Panc1 (cell line): ENCODE results near the gene LYST.

Experiments used
- POLR2AphosphoS5 ChIP-seq: IDR thresholded peaks from 2 replicates; pipeline ENCODE4 v1.6.1; 2012; ENCODE audit warnings: mild to moderate bottlenecking, low read depth, low read length, moderate library complexity
- SIN3A ChIP-seq: IDR thresholded peaks from 2 replicates; pipeline ENCODE4 v1.6.1; 2012; ENCODE audit warnings: low read depth, mild to moderate bottlenecking, low read length, moderate library complexity, borderline replicate concordance; ENCODE audit not compliant: insufficient read depth
- TCF7L2 ChIP-seq: IDR thresholded peaks from 2 replicates; pipeline ENCODE4 v1.6.1; 2011; ENCODE audit warnings: mild to moderate bottlenecking, low read depth, low read length, inconsistent platforms
- TF ChIP-seq, protein P1 (sequence below): fragments of 450-650 bp; IDR thresholded peaks from 2 replicates; pipeline ENCODE4 v1.5.1; 2017; ENCODE audit warnings: mild to moderate bottlenecking
- TF ChIP-seq, protein P2 (sequence below), 2 experiments: IDR thresholded peaks; 2 replicates each; pipeline ENCODE4 v1.6.1; 2011 to 2012; ENCODE audit warnings: low read depth in 2 of 2, control low read depth in 1 of 2, low read length in 1 of 2, mild to moderate bottlenecking in 1 of 2, moderate library complexity in 1 of 2; ENCODE audit not compliant: insufficient read depth in 1 of 2

DNA sequence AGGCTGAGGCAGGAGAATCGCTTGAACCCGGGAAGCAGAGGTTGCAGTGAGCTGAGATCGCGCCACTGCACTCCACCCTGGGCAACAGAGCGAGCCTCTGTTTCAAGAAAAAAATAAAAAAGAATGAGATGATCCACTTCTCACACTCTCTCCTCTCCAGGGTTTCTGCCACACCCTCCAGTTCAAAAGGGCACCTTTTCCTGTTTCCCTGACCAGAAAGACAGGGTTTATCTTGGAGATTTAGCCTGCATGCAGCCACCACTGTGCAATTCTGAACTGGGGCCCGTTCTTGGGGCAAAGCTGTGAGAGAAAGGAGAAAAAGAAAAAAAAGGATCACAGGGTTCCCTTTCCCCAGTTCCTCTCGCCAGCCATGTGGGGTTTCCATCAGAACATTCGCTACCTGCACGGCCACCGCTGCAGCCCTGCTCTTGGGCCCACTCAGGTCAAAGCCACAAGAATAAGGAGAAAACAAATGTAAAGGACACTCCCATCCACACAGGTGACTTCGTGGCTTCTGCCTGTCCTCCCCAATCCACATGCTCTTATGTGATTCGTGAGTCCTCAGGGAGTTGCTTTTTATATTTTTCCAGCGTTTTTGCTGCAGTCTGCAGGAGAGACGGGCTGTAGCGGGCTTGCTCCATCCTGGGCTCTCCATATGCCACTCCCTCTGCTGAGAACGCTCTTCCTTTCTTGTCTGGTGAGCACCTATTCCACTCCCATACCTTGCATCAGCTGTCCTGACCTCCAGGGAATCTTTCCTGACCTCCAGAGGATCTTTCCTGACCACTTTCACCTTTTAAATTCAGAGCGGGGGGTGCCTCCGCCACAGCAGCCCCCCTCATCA is 243.5 kb downstream of the LYST start:
- TF ChIP-seq, protein P1, sequence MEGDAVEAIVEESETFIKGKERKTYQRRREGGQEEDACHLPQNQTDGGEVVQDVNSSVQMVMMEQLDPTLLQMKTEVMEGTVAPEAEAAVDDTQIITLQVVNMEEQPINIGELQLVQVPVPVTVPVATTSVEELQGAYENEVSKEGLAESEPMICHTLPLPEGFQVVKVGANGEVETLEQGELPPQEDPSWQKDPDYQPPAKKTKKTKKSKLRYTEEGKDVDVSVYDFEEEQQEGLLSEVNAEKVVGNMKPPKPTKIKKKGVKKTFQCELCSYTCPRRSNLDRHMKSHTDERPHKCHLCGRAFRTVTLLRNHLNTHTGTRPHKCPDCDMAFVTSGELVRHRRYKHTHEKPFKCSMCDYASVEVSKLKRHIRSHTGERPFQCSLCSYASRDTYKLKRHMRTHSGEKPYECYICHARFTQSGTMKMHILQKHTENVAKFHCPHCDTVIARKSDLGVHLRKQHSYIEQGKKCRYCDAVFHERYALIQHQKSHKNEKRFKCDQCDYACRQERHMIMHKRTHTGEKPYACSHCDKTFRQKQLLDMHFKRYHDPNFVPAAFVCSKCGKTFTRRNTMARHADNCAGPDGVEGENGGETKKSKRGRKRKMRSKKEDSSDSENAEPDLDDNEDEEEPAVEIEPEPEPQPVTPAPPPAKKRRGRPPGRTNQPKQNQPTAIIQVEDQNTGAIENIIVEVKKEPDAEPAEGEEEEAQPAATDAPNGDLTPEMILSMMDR = no peak
- TF ChIP-seq POLR2AphosphoS5 (no peak), SIN3A (no peak), TCF7L2 (no peak)
- TF ChIP-seq, protein P2, sequence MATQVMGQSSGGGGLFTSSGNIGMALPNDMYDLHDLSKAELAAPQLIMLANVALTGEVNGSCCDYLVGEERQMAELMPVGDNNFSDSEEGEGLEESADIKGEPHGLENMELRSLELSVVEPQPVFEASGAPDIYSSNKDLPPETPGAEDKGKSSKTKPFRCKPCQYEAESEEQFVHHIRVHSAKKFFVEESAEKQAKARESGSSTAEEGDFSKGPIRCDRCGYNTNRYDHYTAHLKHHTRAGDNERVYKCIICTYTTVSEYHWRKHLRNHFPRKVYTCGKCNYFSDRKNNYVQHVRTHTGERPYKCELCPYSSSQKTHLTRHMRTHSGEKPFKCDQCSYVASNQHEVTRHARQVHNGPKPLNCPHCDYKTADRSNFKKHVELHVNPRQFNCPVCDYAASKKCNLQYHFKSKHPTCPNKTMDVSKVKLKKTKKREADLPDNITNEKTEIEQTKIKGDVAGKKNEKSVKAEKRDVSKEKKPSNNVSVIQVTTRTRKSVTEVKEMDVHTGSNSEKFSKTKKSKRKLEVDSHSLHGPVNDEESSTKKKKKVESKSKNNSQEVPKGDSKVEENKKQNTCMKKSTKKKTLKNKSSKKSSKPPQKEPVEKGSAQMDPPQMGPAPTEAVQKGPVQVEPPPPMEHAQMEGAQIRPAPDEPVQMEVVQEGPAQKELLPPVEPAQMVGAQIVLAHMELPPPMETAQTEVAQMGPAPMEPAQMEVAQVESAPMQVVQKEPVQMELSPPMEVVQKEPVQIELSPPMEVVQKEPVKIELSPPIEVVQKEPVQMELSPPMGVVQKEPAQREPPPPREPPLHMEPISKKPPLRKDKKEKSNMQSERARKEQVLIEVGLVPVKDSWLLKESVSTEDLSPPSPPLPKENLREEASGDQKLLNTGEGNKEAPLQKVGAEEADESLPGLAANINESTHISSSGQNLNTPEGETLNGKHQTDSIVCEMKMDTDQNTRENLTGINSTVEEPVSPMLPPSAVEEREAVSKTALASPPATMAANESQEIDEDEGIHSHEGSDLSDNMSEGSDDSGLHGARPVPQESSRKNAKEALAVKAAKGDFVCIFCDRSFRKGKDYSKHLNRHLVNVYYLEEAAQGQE (IDR thresholded peaks at IDR 0.05; ENCODE audit: insufficient read depth in 1 of 2, low read depth in 2 of 2, low read length in 1 of 2) = no peak
